SHP77 treated with DMSO at 0.1 percent for 48 hours (cell line): ENCODE data around the gene MRFAP1L1.
"Not testable (repeated sequence)": the region's sequence is repeated elsewhere in the genome, so short reads cannot be mapped to it uniquely, and the experiment has no call there.

Experiments used
- DNase-seq: peaks from one replicate; lab custom pipeline; 2025; lab: John Stamatoyannopoulos, UW

Gene MRFAP1L1

GRCh38 chr4:6688879-6689505, 20.7 kb downstream of the MRFAP1L1 start:
- no peak for DNase-seq

- no peak for DNase-seq
Observed at GRCh38 chr4:6687947-6688878, 21.5 kb downstream of the MRFAP1L1 start.

GRCh38 chr4:6686104-6686787, 23.4 kb downstream of the MRFAP1L1 start:
- DNase-seq: no peak

- no peak for DNase-seq
Observed at GRCh38 chr4:6684656-6685055, 25.0 kb downstream of the MRFAP1L1 start.

- no peak for DNase-seq
Observed at GRCh38 chr4:6682862-6683590, 26.6 kb downstream of the MRFAP1L1 start.

GRCh38 chr4:6681191-6681590, 28.5 kb downstream of the MRFAP1L1 start:
- DNase-seq: no peak

GRCh38 chr4:6680372-6681034, 29.2 kb downstream of the MRFAP1L1 start:
- no peak for DNase-seq

GRCh38 chr4:6676722-6677558, 32.7 kb downstream of the MRFAP1L1 start:
- no peak for DNase-seq

- no peak for DNase-seq
Observed at GRCh38 chr4:6674500-6675149, 35.0 kb downstream of the MRFAP1L1 start.

- peak; percentile 47 for DNase-seq
Observed at GRCh38 chr4:6673660-6674499, 35.8 kb downstream of the MRFAP1L1 start.

GRCh38 chr4:6673191-6673659, 36.4 kb downstream of the MRFAP1L1 start:
- DNase-seq: peak; percentile 20

- DNase-seq: not testable (repeated sequence)
Observed at GRCh38 chr4:6672541-6673190, 37.0 kb downstream of the MRFAP1L1 start.

GRCh38 chr4:6672131-6672530, 37.5 kb downstream of the MRFAP1L1 start:
- DNase-seq: no peak

GRCh38 chr4:6671648-6672047, 38.0 kb downstream of the MRFAP1L1 start:
- no peak for DNase-seq

GRCh38 chr4:6668391-6668790, 41.3 kb downstream of the MRFAP1L1 start:
- no peak for DNase-seq

- no peak for DNase-seq
Observed at GRCh38 chr4:6665320-6665654, 44.4 kb downstream of the MRFAP1L1 start.

GRCh38 chr4:6663596-6664393, 45.9 kb downstream of the MRFAP1L1 start:
- no peak for DNase-seq

- no peak for DNase-seq
Observed at GRCh38 chr4:6662591-6662990, 47.1 kb downstream of the MRFAP1L1 start.
